ENCODE data around the gene NRARP.
"Not testable (repeated sequence)": the region's sequence is repeated elsewhere in the genome, so short reads cannot be mapped to it uniquely, and the experiment has no call there.

NRARP gene

DNA sequence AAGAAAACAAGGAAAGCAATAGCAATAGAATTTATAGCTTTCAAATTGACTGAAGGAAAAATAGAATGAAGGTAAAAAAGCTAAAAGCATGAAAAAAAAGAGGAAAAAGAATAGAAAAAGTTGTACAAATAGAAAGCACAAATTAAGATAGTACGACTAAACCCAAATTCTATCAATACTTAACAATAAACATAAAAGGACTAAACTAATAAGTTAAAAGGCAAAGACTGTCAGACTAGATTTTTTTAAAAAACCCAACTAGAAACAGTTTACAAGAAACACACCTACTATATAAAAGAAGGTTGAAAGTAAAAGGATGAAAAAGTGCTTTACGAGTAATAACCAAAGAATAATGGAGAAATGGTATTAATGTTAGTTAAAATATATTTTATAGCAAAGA, 34.7 kb upstream of the NRARP start:
- peaks cover 0 to 11% (median 3%) of the 10 kb centered on the region in 5 donors for H3K9me3 ChIP-seq (ENCODE audit: control insufficient read depth in 5 of 5, low read length in 5 of 5)
- H3K27ac ChIP-seq (ENCODE audit: low read depth, low read length), result no peak overlapping the region
- no peak overlapping the region for H3K4me3 ChIP-seq (ENCODE audit: low read depth in 1 of 5, low read length in 5 of 5)
- H3K9ac ChIP-seq (ENCODE audit: low read length in 5 of 5), result no peak overlapping the region
- H3K27me3 ChIP-seq (ENCODE audit: control insufficient read depth in 5 of 5, insufficient read depth in 4 of 5, low read length in 5 of 5), result no peaks in the 10 kb centered on the region
- H3K36me3 ChIP-seq (ENCODE audit: control insufficient read depth in 5 of 5, insufficient read depth in 5 of 5, low read length in 5 of 5), result peaks cover 0 to 6% (median 2%) of the 10 kb centered on the region in 5 donors
- H3K4me1 ChIP-seq (ENCODE audit: control insufficient read depth in 5 of 5, insufficient read depth in 5 of 5, low read length in 5 of 5), result peaks cover 0 to 7% (median 0%) of the 10 kb centered on the region in 5 donors

DNA sequence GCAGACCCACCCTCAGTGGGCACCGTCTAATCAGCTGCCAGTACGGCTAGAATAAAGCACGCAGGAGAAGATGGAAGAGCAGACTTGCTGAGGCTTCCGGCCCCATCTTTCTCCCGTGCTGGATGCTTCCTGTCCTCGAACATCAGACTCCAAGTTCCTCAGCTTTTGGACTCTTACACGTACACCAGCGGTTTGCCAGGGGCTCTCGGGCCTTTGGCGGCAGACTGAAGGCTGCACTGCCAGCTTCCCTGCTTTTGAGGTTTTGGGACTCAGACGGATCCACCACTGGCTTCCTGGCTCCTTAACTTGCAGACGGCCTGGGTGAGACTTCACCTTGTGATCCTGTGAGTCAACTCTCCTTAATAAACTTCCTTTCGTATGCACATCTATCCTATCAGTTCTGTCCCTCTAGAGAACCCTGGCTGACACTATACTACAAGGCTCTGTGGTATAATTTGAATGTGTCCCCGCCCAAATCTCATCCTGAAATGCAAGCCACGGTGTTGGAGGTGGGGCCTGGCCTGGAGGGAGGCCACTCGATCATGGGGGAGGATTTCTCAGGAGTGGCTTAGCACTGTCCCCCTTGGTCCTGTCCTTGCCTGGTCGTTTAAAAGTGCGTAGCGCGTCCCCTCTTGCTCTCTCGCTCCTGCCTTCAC, 31.1 kb upstream of the NRARP start:
- H3K36me3 ChIP-seq (ENCODE audit: control insufficient read depth in 5 of 5, insufficient read depth in 5 of 5, low read length in 5 of 5), result peaks cover 0 to 6% (median 2%) of the 10 kb centered on the region in 5 donors
- no peaks in the 10 kb centered on the region for H3K27me3 ChIP-seq (ENCODE audit: control insufficient read depth in 5 of 5, insufficient read depth in 4 of 5, low read length in 5 of 5)
- H3K4me3 ChIP-seq (ENCODE audit: low read depth in 1 of 5, low read length in 5 of 5), result no peak overlapping the region
- no peak overlapping the region for H3K9ac ChIP-seq (ENCODE audit: low read length in 5 of 5)
- no peak overlapping the region for H3K27ac ChIP-seq (ENCODE audit: low read depth, low read length)
- H3K9me3 ChIP-seq (ENCODE audit: control insufficient read depth in 5 of 5, low read length in 5 of 5), result peaks cover 0 to 11% (median 3%) of the 10 kb centered on the region in 5 donors
- H3K4me1 ChIP-seq (ENCODE audit: control insufficient read depth in 5 of 5, insufficient read depth in 5 of 5, low read length in 5 of 5), result no peaks in the 10 kb centered on the region

DNA sequence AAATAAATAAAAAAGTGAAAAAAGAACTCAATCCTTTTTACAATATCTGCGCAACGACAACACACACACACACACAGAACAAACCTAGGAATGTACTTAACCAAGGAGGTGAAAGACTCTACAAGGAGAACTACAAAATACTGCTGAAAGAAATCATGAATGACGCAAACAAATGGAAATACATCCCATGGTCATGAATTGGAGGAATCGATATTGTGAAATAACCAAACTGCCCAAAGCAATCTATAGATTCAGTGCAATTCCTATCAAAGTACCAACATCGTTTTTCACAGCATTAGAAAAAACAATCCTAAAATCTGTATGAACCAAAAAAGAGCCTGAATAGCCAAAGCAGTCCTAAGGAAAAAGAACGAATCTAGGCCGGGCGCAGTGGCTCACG, 29.9 kb upstream of the NRARP start:
- Histone ChIP-seq H3K9ac (ENCODE audit: low read length in 5 of 5) (no peak overlapping the region), H3K4me1 (ENCODE audit: control insufficient read depth in 5 of 5, insufficient read depth in 5 of 5, low read length in 5 of 5) (no peaks in the 10 kb centered on the region), H3K36me3 (ENCODE audit: control insufficient read depth in 5 of 5, insufficient read depth in 5 of 5, low read length in 5 of 5) (peaks cover 0 to 6% (median 2%) of the 10 kb centered on the region in 5 donors), H3K27me3 (ENCODE audit: control insufficient read depth in 5 of 5, insufficient read depth in 4 of 5, low read length in 5 of 5) (no peaks in the 10 kb centered on the region), H3K4me3 (ENCODE audit: low read depth in 1 of 5, low read length in 5 of 5) (no peak overlapping the region), H3K27ac (ENCODE audit: low read depth, low read length) (no peak overlapping the region), H3K9me3 (ENCODE audit: control insufficient read depth in 5 of 5, low read length in 5 of 5) (peaks cover 0 to 8% (median 3%) of the 10 kb centered on the region in 5 donors)

DNA sequence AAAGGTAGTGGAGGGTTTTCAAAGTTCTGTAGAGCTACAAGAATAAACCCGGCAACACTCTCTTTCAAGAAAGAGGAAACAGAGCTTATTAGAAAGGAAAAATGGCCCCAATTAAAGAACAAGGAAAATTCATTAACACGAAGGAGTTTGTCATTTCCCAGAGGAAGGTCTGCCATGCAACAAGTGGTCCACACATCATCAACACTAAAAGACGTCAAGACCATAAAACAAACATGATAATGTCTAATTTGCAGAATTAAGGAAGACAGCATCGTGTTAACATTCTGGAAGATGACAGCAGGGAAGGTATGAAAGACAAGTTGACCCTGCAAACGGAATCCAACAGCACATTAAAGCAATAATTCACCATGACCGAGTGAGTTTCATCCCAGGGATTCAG, 28.6 kb upstream of the NRARP start:
- Histone ChIP-seq H3K36me3 (ENCODE audit: control insufficient read depth in 5 of 5, insufficient read depth in 5 of 5, low read length in 5 of 5) (peaks cover 0 to 6% (median 0%) of the 10 kb centered on the region in 5 donors), H3K4me3 (ENCODE audit: low read depth in 1 of 5, low read length in 5 of 5) (no peak overlapping the region), H3K9ac (ENCODE audit: low read length in 5 of 5) (no peak overlapping the region), H3K27me3 (ENCODE audit: control insufficient read depth in 5 of 5, insufficient read depth in 4 of 5, low read length in 5 of 5) (no peaks in the 10 kb centered on the region), H3K9me3 (ENCODE audit: control insufficient read depth in 5 of 5, low read length in 5 of 5) (no peaks in the 10 kb centered on the region), H3K27ac (ENCODE audit: low read depth, low read length) (no peak overlapping the region), H3K4me1 (ENCODE audit: control insufficient read depth in 5 of 5, insufficient read depth in 5 of 5, low read length in 5 of 5) (no peaks in the 10 kb centered on the region)

DNA sequence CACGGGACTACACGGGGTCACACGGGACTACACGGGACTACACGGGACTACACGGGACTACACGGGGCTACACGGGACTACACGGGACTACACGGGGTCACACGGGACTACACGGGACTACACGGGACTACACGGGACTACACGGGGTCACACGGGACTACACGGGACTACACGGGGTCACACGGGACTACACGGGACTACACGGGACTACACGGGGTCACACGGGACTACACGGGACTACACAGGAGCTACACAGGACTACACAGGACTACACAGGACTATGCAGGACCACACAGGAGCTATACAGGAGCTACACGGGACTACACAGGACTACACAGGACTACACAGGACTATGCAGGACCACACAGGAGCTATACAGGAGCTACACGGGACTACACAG, 27.5 kb upstream of the NRARP start:
- not testable (repeated sequence) for H3K27ac ChIP-seq (ENCODE audit: low read depth, low read length); H3K4me1 ChIP-seq (ENCODE audit: control insufficient read depth in 5 of 5, insufficient read depth in 5 of 5, low read length in 5 of 5); H3K36me3 ChIP-seq (ENCODE audit: control insufficient read depth in 5 of 5, insufficient read depth in 5 of 5, low read length in 5 of 5); H3K9ac ChIP-seq (ENCODE audit: low read length in 5 of 5); H3K9me3 ChIP-seq (ENCODE audit: control insufficient read depth in 5 of 5, low read length in 5 of 5); H3K4me3 ChIP-seq (ENCODE audit: low read depth in 1 of 5, low read length in 5 of 5); H3K27me3 ChIP-seq (ENCODE audit: control insufficient read depth in 5 of 5, insufficient read depth in 4 of 5, low read length in 5 of 5)

DNA sequence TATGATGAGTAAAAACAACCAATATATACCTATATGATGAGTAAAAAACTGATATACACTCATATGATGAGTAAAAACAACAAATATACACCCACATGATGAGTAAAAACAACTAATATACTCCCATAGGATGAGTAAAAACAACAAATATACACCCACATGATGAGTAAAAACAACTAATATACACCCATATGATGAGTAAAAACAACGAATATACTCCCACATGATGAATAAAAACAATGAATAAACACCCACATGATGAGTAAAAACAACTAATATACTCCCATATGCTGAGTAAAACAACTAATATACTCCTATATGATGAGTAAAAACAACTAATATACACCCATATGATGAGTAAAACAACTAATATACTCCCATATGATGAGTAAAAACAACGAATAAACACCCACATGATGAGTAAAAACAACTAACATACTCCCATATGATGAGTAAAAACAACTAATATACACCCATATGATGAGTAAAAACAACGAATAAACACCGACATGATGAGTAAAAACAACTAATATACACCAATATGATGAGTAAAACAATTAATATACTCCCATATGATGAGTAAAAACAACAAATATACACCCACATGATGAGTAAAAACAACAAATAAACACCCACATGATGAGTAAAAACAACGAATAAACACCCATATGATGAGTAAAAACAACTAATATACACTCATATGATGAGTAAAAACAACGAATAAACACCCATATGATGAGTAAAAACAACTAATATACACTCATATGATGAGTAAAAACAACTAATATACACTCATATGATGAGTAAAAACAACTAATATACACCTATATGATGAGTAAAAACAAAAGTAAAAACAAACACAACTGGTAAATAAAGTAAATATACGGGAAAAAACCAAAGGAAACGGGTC, 25.8 kb upstream of the NRARP start:
- not testable (repeated sequence) for H3K4me3 ChIP-seq (ENCODE audit: low read depth in 1 of 5, low read length in 5 of 5); H3K9ac ChIP-seq (ENCODE audit: low read length in 5 of 5); H3K4me1 ChIP-seq (ENCODE audit: control insufficient read depth in 5 of 5, insufficient read depth in 5 of 5, low read length in 5 of 5); H3K27ac ChIP-seq (ENCODE audit: low read depth, low read length); H3K9me3 ChIP-seq (ENCODE audit: control insufficient read depth in 5 of 5, low read length in 5 of 5); H3K27me3 ChIP-seq (ENCODE audit: control insufficient read depth in 5 of 5, insufficient read depth in 4 of 5, low read length in 5 of 5); H3K36me3 ChIP-seq (ENCODE audit: control insufficient read depth in 5 of 5, insufficient read depth in 5 of 5, low read length in 5 of 5)

DNA sequence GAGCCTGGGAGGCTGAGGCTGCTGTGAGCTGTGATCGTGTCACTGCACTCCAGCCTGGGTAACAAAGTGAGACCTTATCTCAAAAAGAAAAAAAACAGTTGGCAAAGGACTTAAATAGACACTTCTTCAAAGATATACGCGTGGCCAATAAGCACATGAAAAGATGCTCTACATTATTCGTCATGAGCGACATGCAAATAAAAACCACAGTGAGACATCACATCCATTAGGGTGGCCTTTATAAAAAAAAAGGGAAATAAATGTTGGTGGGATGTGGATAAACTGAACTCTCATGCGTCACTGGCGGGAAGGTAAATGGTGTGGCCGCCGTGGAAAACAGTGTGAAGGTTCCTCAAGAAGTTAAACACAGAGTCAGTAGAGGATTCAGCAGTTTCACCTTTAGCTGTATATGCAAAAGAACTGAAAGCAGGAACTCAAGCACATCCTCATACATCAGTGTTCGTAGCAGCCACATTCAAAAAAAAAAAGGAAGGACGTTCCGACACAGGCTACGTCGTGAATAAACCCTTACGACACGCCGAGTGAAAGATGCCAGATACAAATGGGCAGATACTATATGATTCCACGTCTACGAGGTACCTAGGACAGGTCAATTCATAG, 24.5 kb upstream of the NRARP start:
- no peaks in the 10 kb centered on the region for H3K27me3 ChIP-seq (ENCODE audit: control insufficient read depth in 5 of 5, insufficient read depth in 4 of 5, low read length in 5 of 5)
- no peak overlapping the region for H3K9ac ChIP-seq (ENCODE audit: low read length in 5 of 5)
- no peaks in the 10 kb centered on the region for H3K36me3 ChIP-seq (ENCODE audit: control insufficient read depth in 5 of 5, insufficient read depth in 5 of 5, low read length in 5 of 5)
- H3K4me1 ChIP-seq (ENCODE audit: control insufficient read depth in 5 of 5, insufficient read depth in 5 of 5, low read length in 5 of 5), result peaks cover 0 to 7% (median 1%) of the 10 kb centered on the region in 5 donors
- H3K9me3 ChIP-seq (ENCODE audit: control insufficient read depth in 5 of 5, low read length in 5 of 5), result no peaks in the 10 kb centered on the region
- no peak overlapping the region for H3K27ac ChIP-seq (ENCODE audit: low read depth, low read length)
- no peak overlapping the region for H3K4me3 ChIP-seq (ENCODE audit: low read depth in 1 of 5, low read length in 5 of 5)

DNA sequence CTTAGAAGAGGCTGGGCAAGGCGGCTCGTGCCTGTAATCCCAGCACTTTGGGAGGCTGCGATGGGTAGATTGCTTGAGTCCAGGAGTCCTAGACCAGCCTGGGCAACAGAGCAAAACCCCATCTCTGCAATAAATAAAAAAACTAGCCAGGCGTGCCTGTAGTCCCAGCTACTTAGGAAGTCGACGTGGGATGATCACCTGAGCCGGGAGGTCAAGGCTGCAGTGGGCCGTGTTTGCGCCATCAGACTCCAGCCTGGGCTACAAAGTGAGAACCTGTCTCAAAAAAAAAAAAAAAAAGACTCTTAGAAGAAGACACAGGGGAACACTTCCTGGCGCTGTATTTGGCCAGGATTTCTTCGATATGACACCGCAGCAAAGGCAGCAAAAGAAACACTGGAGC, 23.7 kb upstream of the NRARP start:
- H3K27ac ChIP-seq (ENCODE audit: low read depth, low read length), result no peak overlapping the region
- H3K4me1 ChIP-seq (ENCODE audit: control insufficient read depth in 5 of 5, insufficient read depth in 5 of 5, low read length in 5 of 5), result peaks cover 1 to 14% (median 4%) of the 10 kb centered on the region in 5 donors
- H3K36me3 ChIP-seq (ENCODE audit: control insufficient read depth in 5 of 5, insufficient read depth in 5 of 5, low read length in 5 of 5), result no peaks in the 10 kb centered on the region
- H3K4me3 ChIP-seq (ENCODE audit: low read depth in 1 of 5, low read length in 5 of 5), result no peak overlapping the region
- no peaks in the 10 kb centered on the region for H3K27me3 ChIP-seq (ENCODE audit: control insufficient read depth in 5 of 5, insufficient read depth in 4 of 5, low read length in 5 of 5)
- H3K9ac ChIP-seq (ENCODE audit: low read length in 5 of 5), result no peak overlapping the region
- no peaks in the 10 kb centered on the region for H3K9me3 ChIP-seq (ENCODE audit: control insufficient read depth in 5 of 5, low read length in 5 of 5)

DNA sequence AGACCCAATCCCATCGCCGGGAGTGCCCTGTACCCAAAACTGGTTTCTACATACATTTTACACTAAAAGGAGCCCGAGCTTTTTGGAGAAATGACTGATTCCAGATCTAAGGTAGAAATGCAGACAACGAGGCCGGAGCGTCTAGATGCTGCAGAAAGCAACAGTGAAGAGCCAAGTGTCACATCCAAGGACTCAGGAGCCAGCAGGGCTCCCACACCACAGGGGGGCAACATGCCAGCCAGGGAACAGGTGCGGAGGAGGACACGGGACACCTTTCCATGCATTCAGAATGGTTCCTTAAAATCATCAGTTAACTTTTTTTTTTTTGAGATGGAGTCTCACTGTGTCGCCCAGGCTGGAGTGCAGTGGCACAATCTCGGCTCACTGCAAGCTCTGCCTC, 23.1 kb upstream of the NRARP start:
- no peaks in the 10 kb centered on the region for H3K9me3 ChIP-seq (ENCODE audit: control insufficient read depth in 5 of 5, low read length in 5 of 5)
- H3K27ac ChIP-seq (ENCODE audit: low read depth, low read length), result no peak overlapping the region
- H3K9ac ChIP-seq (ENCODE audit: low read length in 5 of 5), result no peak overlapping the region
- H3K4me3 ChIP-seq (ENCODE audit: low read depth in 1 of 5, low read length in 5 of 5), result no peak overlapping the region
- H3K27me3 ChIP-seq (ENCODE audit: control insufficient read depth in 5 of 5, insufficient read depth in 4 of 5, low read length in 5 of 5), result no peaks in the 10 kb centered on the region
- H3K4me1 ChIP-seq (ENCODE audit: control insufficient read depth in 5 of 5, insufficient read depth in 5 of 5, low read length in 5 of 5), result peaks cover 1 to 21% (median 11%) of the 10 kb centered on the region in 5 donors
- H3K36me3 ChIP-seq (ENCODE audit: control insufficient read depth in 5 of 5, insufficient read depth in 5 of 5, low read length in 5 of 5), result no peaks in the 10 kb centered on the region

Data from subcutaneous abdominal adipose tissue (tissue), 5 donors.